Stimulated activated CD8-positive, alpha-beta memory T cell treated with anti-CD3 and anti-CD28 coated beads, Interleukin-4, amount 100 ng/mL, for 24 hours (primary cell): ENCODE results near the gene EYA2.
"Not testable (repeated sequence)": the region's sequence is repeated elsewhere in the genome, so short reads cannot be mapped to it uniquely, and the experiment has no call there.

ENCODE experiments used
- DNase-seq: peaks from one replicate; pipeline ENCODE4 v3.0.0-alpha.2; 2020; ENCODE audit warnings: low read depth

EYA2 gene

GRCh38 chr20:47175493-47175892 is 280.9 kb downstream of the EYA2 start:
- no peak for DNase-seq

GRCh38 chr20:47176217-47176616 is 281.6 kb downstream of the EYA2 start:
- not testable (repeated sequence) for DNase-seq

GRCh38 chr20:47178277-47178676 is 283.6 kb downstream of the EYA2 start:
- no peak for DNase-seq

- DNase-seq: no peak
These were observed 284.2 kb downstream of the EYA2 start for GRCh38 chr20:47178851-47179250.

- no peak for DNase-seq
These were observed 284.6 kb downstream of the EYA2 start for GRCh38 chr20:47179267-47179666.

GRCh38 chr20:47181056-47181862 is 286.6 kb downstream of the EYA2 start:
- no peak for DNase-seq

- DNase-seq: no peak
These were observed 288.7 kb downstream of the EYA2 start for GRCh38 chr20:47183367-47183766.

- no peak for DNase-seq
These were observed 293.0 kb downstream of the EYA2 start for GRCh38 chr20:47187450-47188195.

GRCh38 chr20:47188540-47188939 is 293.9 kb downstream of the EYA2 start:
- no peak for DNase-seq

GRCh38 chr20:47189060-47189459 is 294.4 kb downstream of the EYA2 start:
- no peak for DNase-seq

GRCh38 chr20:47191074-47191673 is 296.5 kb downstream of the EYA2 start:
- DNase-seq: no peak

GRCh38 chr20:47191956-47192355 is 297.3 kb downstream of the EYA2 start:
- DNase-seq: no peak

GRCh38 chr20:47195573-47195972 is 300.9 kb downstream of the EYA2 start:
- DNase-seq: no peak

- peak; percentile 48 for DNase-seq
These were observed 301.7 kb downstream of the EYA2 start for GRCh38 chr20:47196091-47197081.

- DNase-seq: peak; percentile 10
These were observed 303.6 kb downstream of the EYA2 start for GRCh38 chr20:47198254-47198671.

GRCh38 chr20:47198996-47199552 is 304.4 kb downstream of the EYA2 start:
- no peak for DNase-seq

- DNase-seq: no peak
These were observed 306.6 kb downstream of the EYA2 start for GRCh38 chr20:47201074-47201730.

GRCh38 chr20:47202733-47203667 is 308.4 kb downstream of the EYA2 start:
- DNase-seq: no peak

GRCh38 chr20:47204008-47204849 is 309.6 kb downstream of the EYA2 start:
- no peak for DNase-seq
